Measurements from ENCODE around the gene LDLRAD2. TPM values are rescaled to one million over a fixed set of nuclear protein-coding genes. Genes with fewer than 3 reads are reported as not detected.

The LDLRAD2 gene
- total RNA-seq, 1 donor from 2014 or later, result 0.32 TPM

- H3K4me1 ChIP-seq, result no peaks in the 10 kb centered on the region
- DNase-seq, result no peak
Measured at GRCh38 chr1:21794656-21795055, 17.4 kb upstream of the LDLRAD2 start.

GRCh38 chr1:21795075-21795474 is 17.0 kb upstream of the LDLRAD2 start:
- H3K9me3 ChIP-seq, result peaks cover 5% of the 10 kb centered on the region
- DNase-seq (no peak), ATAC-seq (no peak)
- H3K27me3 ChIP-seq (ENCODE audit: low read depth), result no peaks in the 10 kb centered on the region
- no peak for TF ChIP-seq CTCF (IDR thresholded peaks at IDR 0.05)
- no peaks in the 10 kb centered on the region for H3K4me1 ChIP-seq
- H3K4me3 ChIP-seq, result no peak overlapping the region
- no peak overlapping the region for H3K27ac ChIP-seq
- intact Hi-C loops (cut with DNase I), result no loop called here
- H3K36me3 ChIP-seq, result no peaks in the 10 kb centered on the region

More at GRCh38 chr1:21794656-21795055, 17.4 kb upstream of the LDLRAD2 start:
- H3K4me3 ChIP-seq, result no peak overlapping the region
- TF ChIP-seq CTCF (IDR thresholded peaks at IDR 0.05), result no peak
- ATAC-seq, result no peak
- H3K27ac ChIP-seq, result no peak overlapping the region
- intact Hi-C loops (cut with DNase I), result no loop called here
- no peaks in the 10 kb centered on the region for H3K36me3 ChIP-seq
- H3K9me3 ChIP-seq, result peaks cover 5% of the 10 kb centered on the region
- H3K27me3 ChIP-seq (ENCODE audit: low read depth), result no peaks in the 10 kb centered on the region

GRCh38 chr1:21799730-21800129 is 12.3 kb upstream of the LDLRAD2 start:
- intact Hi-C loops (cut with DNase I), result no loop called here
- peaks cover 5% of the 10 kb centered on the region for H3K9me3 ChIP-seq
- H3K36me3 ChIP-seq, result no peaks in the 10 kb centered on the region
- H3K4me1 ChIP-seq, result no peaks in the 10 kb centered on the region
- no peak overlapping the region for H3K4me3 ChIP-seq
- H3K27me3 ChIP-seq (ENCODE audit: low read depth), result no peaks in the 10 kb centered on the region
- H3K27ac ChIP-seq, result no peak overlapping the region
- DNase-seq (no peak), ATAC-seq (no peak)
- no peak for TF ChIP-seq CTCF (IDR thresholded peaks at IDR 0.05)

- no peak for ATAC-seq
- no peak for TF ChIP-seq CTCF (IDR thresholded peaks at IDR 0.05)
- Histone ChIP-seq H3K9me3 (no peaks in the 10 kb centered on the region), H3K36me3 (no peaks in the 10 kb centered on the region), H3K4me3 (no peak overlapping the region), H3K27me3 (ENCODE audit: low read depth) (no peaks in the 10 kb centered on the region), H3K4me1 (no peaks in the 10 kb centered on the region), H3K27ac (no peak overlapping the region)
- DNase-seq, result no peak
- intact Hi-C loops (cut with DNase I), result no loop called here
Measured at GRCh38 chr1:21801100-21801499, 11.0 kb upstream of the LDLRAD2 start.

- Histone ChIP-seq H3K27ac (no peak overlapping the region), H3K4me3 (no peak overlapping the region), H3K9me3 (no peaks in the 10 kb centered on the region), H3K4me1 (no peaks in the 10 kb centered on the region), H3K27me3 (ENCODE audit: low read depth) (no peaks in the 10 kb centered on the region), H3K36me3 (no peaks in the 10 kb centered on the region)
- intact Hi-C loops (cut with DNase I), result no loop called here
- TF ChIP-seq CTCF (IDR thresholded peaks at IDR 0.05), result no peak
- DNase-seq (no peak), ATAC-seq (no peak)
Measured at GRCh38 chr1:21804536-21804935, 7.5 kb upstream of the LDLRAD2 start.

- no peak overlapping the region for H3K4me3 ChIP-seq
- H3K4me1 ChIP-seq, result peaks cover 10% of the 10 kb centered on the region
- no peak for TF ChIP-seq CTCF (IDR thresholded peaks at IDR 0.05)
- peaks cover 16% of the 10 kb centered on the region for H3K27me3 ChIP-seq (ENCODE audit: low read depth)
- intact Hi-C loops (cut with DNase I), result no loop called here
- no peaks in the 10 kb centered on the region for H3K36me3 ChIP-seq
- no peaks in the 10 kb centered on the region for H3K9me3 ChIP-seq
- no peak overlapping the region for H3K27ac ChIP-seq
- DNase-seq, result no peak
- ATAC-seq, result no peak
Measured at GRCh38 chr1:21813542-21813941, 1.5 kb downstream of the LDLRAD2 start.

Measured in lower lobe of right lung (tissue), 2 donors.